IPS-20b (cell line): Measurements from ENCODE around the gene EEA1.
"Not testable (repeated sequence)": the region's sequence is repeated elsewhere in the genome, so short reads cannot be mapped to it uniquely, and the experiment has no call there.

ENCODE experiments used
- H3K27ac ChIP-seq: one replicate; pipeline ENCODE4 v1.5.1; 2013; ENCODE audit warnings: low read length
- H3K27me3 ChIP-seq: 2 replicates; pipeline ENCODE4 v1.6.1; 2013; ENCODE audit warnings: mild to moderate bottlenecking, low read length, inconsistent platforms; ENCODE audit not compliant: insufficient read depth
- H3K36me3 ChIP-seq: 2 replicates; pipeline ENCODE4 v1.6.1; 2013; ENCODE audit warnings: low read depth, mild to moderate bottlenecking, inconsistent platforms, low read length, moderate library complexity; ENCODE audit not compliant: insufficient read depth
- H3K4me1 ChIP-seq: 2 replicates; pipeline ENCODE4 v1.6.1; 2013; ENCODE audit warnings: mild to moderate bottlenecking, control low read depth, inconsistent platforms, low read length, moderate library complexity; ENCODE audit not compliant: insufficient read depth
- H3K4me3 ChIP-seq: 2 replicates; pipeline ENCODE4 v1.5.1; 2013; ENCODE audit warnings: mild to moderate bottlenecking, low read length, inconsistent platforms
- H3K9ac ChIP-seq: 2 replicates; pipeline ENCODE4 v1.6.1; 2013; ENCODE audit warnings: low read depth, mild to moderate bottlenecking, inconsistent platforms, low read length, moderate library complexity
- H3K9me3 ChIP-seq: 2 replicates; pipeline ENCODE4 v1.6.1; 2013; ENCODE audit warnings: mild to moderate bottlenecking, low read depth, low read length, inconsistent platforms; ENCODE audit not compliant: insufficient read depth

The EEA1 gene

GRCh38 chr12:92764831-92765230, 164.3 kb downstream of the EEA1 start:
- Histone ChIP-seq H3K36me3 (no peaks in the 10 kb centered on the region), H3K9me3 (no peaks in the 10 kb centered on the region), H3K27me3 (no peaks in the 10 kb centered on the region), H3K27ac (no peak overlapping the region), H3K4me3 (no peak overlapping the region), H3K9ac (no peak overlapping the region), H3K4me1 (peaks cover 9% of the 10 kb centered on the region)

- Histone ChIP-seq H3K27me3 (no peaks in the 10 kb centered on the region), H3K9ac (no peak overlapping the region), H3K27ac (no peak overlapping the region)
Measured at GRCh38 chr12:92762773-92763172, 166.3 kb downstream of the EEA1 start.

GRCh38 chr12:92759634-92760268, 169.3 kb downstream of the EEA1 start:
- Histone ChIP-seq H3K27me3 (no peaks in the 10 kb centered on the region), H3K4me1 (peaks cover 4% of the 10 kb centered on the region; the same call in 1 of the 2 replicates), H3K27ac (no peak overlapping the region), H3K9me3 (no peaks in the 10 kb centered on the region), H3K4me3 (no peak overlapping the region), H3K9ac (no peak overlapping the region), H3K36me3 (no peaks in the 10 kb centered on the region)

More at GRCh38 chr12:92762773-92763172, 166.3 kb downstream of the EEA1 start:
- Histone ChIP-seq H3K4me3 (no peak overlapping the region), H3K9me3 (no peaks in the 10 kb centered on the region), H3K36me3 (no peaks in the 10 kb centered on the region), H3K4me1 (peaks cover 9% of the 10 kb centered on the region)

GRCh38 chr12:92757597-92758121, 171.4 kb downstream of the EEA1 start:
- no peaks in the 10 kb centered on the region for H3K27me3 ChIP-seq
- H3K4me3 ChIP-seq, result no peak overlapping the region
- H3K9me3 ChIP-seq, result no peaks in the 10 kb centered on the region
- no peak overlapping the region for H3K9ac ChIP-seq
- peaks cover 4% of the 10 kb centered on the region; the same call in 1 of the 2 replicates for H3K4me1 ChIP-seq
- no peak overlapping the region for H3K27ac ChIP-seq
- no peaks in the 10 kb centered on the region for H3K36me3 ChIP-seq

GRCh38 chr12:92756898-92757596, 172.0 kb downstream of the EEA1 start:
- Histone ChIP-seq H3K4me1 (peaks cover 4% of the 10 kb centered on the region; the same call in 1 of the 2 replicates), H3K27ac (no peak overlapping the region), H3K9me3 (no peaks in the 10 kb centered on the region), H3K27me3 (no peaks in the 10 kb centered on the region), H3K36me3 (no peaks in the 10 kb centered on the region), H3K4me3 (no peak overlapping the region), H3K9ac (no peak overlapping the region)

- H3K27ac ChIP-seq, result no peak overlapping the region
- H3K9ac ChIP-seq, result no peak overlapping the region
- H3K4me3 ChIP-seq, result no peak overlapping the region
- H3K36me3 ChIP-seq, result no peaks in the 10 kb centered on the region
- no peaks in the 10 kb centered on the region for H3K27me3 ChIP-seq
- H3K4me1 ChIP-seq, result no peaks in the 10 kb centered on the region
- no peaks in the 10 kb centered on the region for H3K9me3 ChIP-seq
Measured at GRCh38 chr12:92753976-92754885, 174.9 kb downstream of the EEA1 start.

GRCh38 chr12:92749691-92750090, 179.4 kb downstream of the EEA1 start:
- H3K9ac ChIP-seq, H3K27ac ChIP-seq, H3K36me3 ChIP-seq, H3K27me3 ChIP-seq, H3K4me1 ChIP-seq, H3K4me3 ChIP-seq, H3K9me3 ChIP-seq: not testable (repeated sequence)

GRCh38 chr12:92747151-92747550, 181.9 kb downstream of the EEA1 start:
- H3K36me3 ChIP-seq, result no peaks in the 10 kb centered on the region
- H3K9ac ChIP-seq, result no peak overlapping the region
- no peaks in the 10 kb centered on the region for H3K27me3 ChIP-seq
- no peaks in the 10 kb centered on the region for H3K4me1 ChIP-seq
- no peak overlapping the region for H3K4me3 ChIP-seq
- no peak overlapping the region for H3K27ac ChIP-seq
- no peaks in the 10 kb centered on the region for H3K9me3 ChIP-seq

- Histone ChIP-seq H3K27me3 (no peaks in the 10 kb centered on the region), H3K9me3 (no peaks in the 10 kb centered on the region), H3K36me3 (no peaks in the 10 kb centered on the region), H3K4me1 (no peaks in the 10 kb centered on the region), H3K4me3 (no peak overlapping the region), H3K27ac (no peak overlapping the region), H3K9ac (no peak overlapping the region)
Measured at GRCh38 chr12:92745856-92746550, 183.1 kb downstream of the EEA1 start.

GRCh38 chr12:92743026-92743425, 186.1 kb downstream of the EEA1 start:
- peaks cover 3% of the 10 kb centered on the region; the same call in 1 of the 2 replicates for H3K4me1 ChIP-seq
- no peaks in the 10 kb centered on the region for H3K9me3 ChIP-seq
- H3K36me3 ChIP-seq, result no peaks in the 10 kb centered on the region
- H3K4me3 ChIP-seq, result no peak overlapping the region
- no peak overlapping the region for H3K27ac ChIP-seq
- no peak overlapping the region for H3K9ac ChIP-seq
- H3K27me3 ChIP-seq, result no peaks in the 10 kb centered on the region

GRCh38 chr12:92740411-92740810, 188.7 kb downstream of the EEA1 start:
- Histone ChIP-seq H3K36me3 (no peaks in the 10 kb centered on the region), H3K4me1 (peaks cover 3% of the 10 kb centered on the region; the same call in 1 of the 2 replicates), H3K9ac (no peak overlapping the region), H3K27ac (no peak overlapping the region), H3K27me3 (no peaks in the 10 kb centered on the region), H3K4me3 (no peak overlapping the region), H3K9me3 (no peaks in the 10 kb centered on the region)
